Measurements from ENCODE around the gene FNDC1. TPM values are rescaled to one million over a fixed set of nuclear protein-coding genes. Genes with fewer than 3 reads are reported as not detected.
"Not testable (repeated sequence)": the region's sequence is repeated elsewhere in the genome, so short reads cannot be mapped to it uniquely, and the experiment has no call there.

The FNDC1 gene
- total and polyA plus RNA-seq, 8 donors, result 0.68 to 7.6 (median 5.5) TPM

GRCh38 chr6:159278626-159279025 is 109.4 kb downstream of the FNDC1 start:
- no peak for DNase-seq
- no peak for TF ChIP-seq CTCF (IDR thresholded peaks at IDR 0.05)
- Histone ChIP-seq H3K4me1 (no peaks in the 10 kb centered on the region), H3K36me3 (no peaks in the 10 kb centered on the region), H3K27me3 (no peaks in the 10 kb centered on the region), H3K27ac (no peak overlapping the region), H3K4me3 (no peak overlapping the region), H3K9me3 (no peaks in the 10 kb centered on the region)
- no peak for ATAC-seq
- intact Hi-C loops (cut with DNase I), result no loop called here

GRCh38 chr6:159279790-159280277 is 110.6 kb downstream of the FNDC1 start:
- H3K4me1 ChIP-seq, result no peaks in the 10 kb centered on the region
- DNase-seq (no peak), ATAC-seq (no peak)
- peaks cover 0 to 3% of the 10 kb centered on the region in 2 donors for H3K9me3 ChIP-seq
- TF ChIP-seq CTCF (IDR thresholded peaks at IDR 0.05), result no peak
- H3K36me3 ChIP-seq, result no peaks in the 10 kb centered on the region
- no peaks in the 10 kb centered on the region for H3K27me3 ChIP-seq
- H3K27ac ChIP-seq, result no peak overlapping the region
- H3K4me3 ChIP-seq, result no peak overlapping the region
- intact Hi-C loops (cut with DNase I), result no loop called here

GRCh38 chr6:159282421-159282820 is 113.2 kb downstream of the FNDC1 start:
- H3K27me3 ChIP-seq, result no peaks in the 10 kb centered on the region
- TF ChIP-seq CTCF (IDR thresholded peaks at IDR 0.05), result no peak
- no peaks in the 10 kb centered on the region for H3K4me1 ChIP-seq
- no peak for ATAC-seq
- intact Hi-C loops (cut with DNase I), result no loop called here
- DNase-seq, result no peak
- no peaks in the 10 kb centered on the region for H3K36me3 ChIP-seq
- H3K4me3 ChIP-seq, result no peak overlapping the region
- H3K27ac ChIP-seq, result no peak overlapping the region
- peaks cover 0 to 3% of the 10 kb centered on the region in 2 donors for H3K9me3 ChIP-seq

- H3K4me3 ChIP-seq; H3K9me3 ChIP-seq; DNase-seq; intact Hi-C loops (cut with DNase I); H3K4me1 ChIP-seq; H3K27ac ChIP-seq; H3K27me3 ChIP-seq; H3K36me3 ChIP-seq; ATAC-seq: not testable (repeated sequence)
These were observed 115.5 kb downstream of the FNDC1 start for GRCh38 chr6:159284661-159285060.

GRCh38 chr6:159298840-159299239 is 129.6 kb downstream of the FNDC1 start:
- TF ChIP-seq CTCF (IDR thresholded peaks at IDR 0.05), result no peak
- ATAC-seq, result no peak
- H3K27ac ChIP-seq, result no peak overlapping the region
- DNase-seq, result no peak
- intact Hi-C loops (cut with DNase I), result no loop called here
- H3K36me3 ChIP-seq, result no peaks in the 10 kb centered on the region
- H3K4me3 ChIP-seq, result no peak overlapping the region
- no peaks in the 10 kb centered on the region for H3K9me3 ChIP-seq
- no peaks in the 10 kb centered on the region for H3K4me1 ChIP-seq
- no peaks in the 10 kb centered on the region for H3K27me3 ChIP-seq

- DNase-seq (no peak), ATAC-seq (no peak)
- H3K4me3 ChIP-seq, result no peak overlapping the region
- no peak for TF ChIP-seq CTCF (IDR thresholded peaks at IDR 0.05)
- no peaks in the 10 kb centered on the region for H3K9me3 ChIP-seq
- intact Hi-C loops (cut with DNase I), result no loop called here
- no peaks in the 10 kb centered on the region for H3K4me1 ChIP-seq
- no peaks in the 10 kb centered on the region for H3K36me3 ChIP-seq
- no peak overlapping the region for H3K27ac ChIP-seq
- H3K27me3 ChIP-seq, result no peaks in the 10 kb centered on the region
These were observed 130.4 kb downstream of the FNDC1 start for GRCh38 chr6:159299566-159299965.
